Superior temporal gyrus (tissue), 1 donor: ENCODE results near the gene ACTL6A.
"Not testable (repeated sequence)": the region's sequence is repeated elsewhere in the genome, so short reads cannot be mapped to it uniquely, and the experiment has no call there.

ENCODE experiments used
- DNase-seq: peaks from one replicate; pipeline ENCODE4 v3.0.0-alpha.2; 2016; ENCODE audit errors: extremely low spot score

Gene ACTL6A

DNA sequence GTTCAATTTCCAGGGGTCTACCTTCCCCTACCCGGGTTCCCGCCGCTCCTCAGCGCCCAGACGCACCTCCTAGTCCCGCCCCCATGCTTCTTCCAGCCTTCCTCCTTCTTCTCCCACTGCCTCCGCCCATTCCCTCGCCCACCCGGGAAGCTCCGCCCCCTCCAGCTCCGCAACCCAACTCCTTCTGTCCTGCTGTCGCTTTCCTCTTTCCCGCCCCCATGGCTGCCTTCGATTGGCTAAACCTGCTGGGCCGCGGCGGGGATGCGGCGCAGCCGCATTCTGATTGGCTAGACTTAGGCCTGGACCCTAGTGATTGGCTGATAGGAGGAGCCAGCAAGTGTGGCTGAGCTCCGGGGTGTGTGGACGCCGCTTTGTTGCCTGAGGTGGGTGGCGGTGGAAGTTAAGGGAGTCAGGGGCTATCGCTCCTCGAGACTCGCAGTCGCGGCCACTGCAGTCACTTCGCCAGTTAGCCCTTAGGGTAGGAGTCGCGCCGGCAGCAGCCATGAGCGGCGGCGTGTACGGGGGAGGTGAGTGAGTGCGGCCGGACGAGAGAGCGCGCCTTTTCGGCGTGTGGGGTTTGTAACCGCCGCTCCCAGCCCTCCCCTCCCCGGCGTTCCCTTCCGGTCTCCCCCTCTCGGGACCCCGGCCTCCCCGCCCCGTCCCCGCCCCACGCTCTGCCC, at the start of gene ACTL6A:
Gene ACTL6A, plus strand, starts transcription at position 336 of the 680 bp plus-strand sequence. Its CDS starts 167 bp downstream, at position 503.
- DNase-seq: peak; percentile 99

DNA sequence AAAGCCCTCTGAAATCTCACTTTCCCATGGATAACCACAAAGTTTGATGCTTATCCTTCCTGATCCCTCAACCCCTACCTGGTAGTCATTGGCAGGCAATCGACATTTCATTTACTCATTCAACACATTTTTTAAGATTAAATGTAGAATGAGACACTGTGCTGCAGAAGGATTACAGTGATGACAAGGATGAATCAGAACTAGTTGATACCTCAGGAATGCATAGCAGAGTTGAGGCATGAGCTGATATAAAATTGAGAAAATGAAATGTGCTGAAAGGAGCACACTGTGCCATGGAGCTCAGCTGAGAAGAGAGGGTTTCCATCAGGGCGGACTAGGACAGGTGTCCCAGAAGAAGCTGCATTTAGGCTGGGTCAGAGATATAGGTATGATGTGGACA, 48.9 kb upstream of the ACTL6A start:
- DNase-seq: no peak

DNA sequence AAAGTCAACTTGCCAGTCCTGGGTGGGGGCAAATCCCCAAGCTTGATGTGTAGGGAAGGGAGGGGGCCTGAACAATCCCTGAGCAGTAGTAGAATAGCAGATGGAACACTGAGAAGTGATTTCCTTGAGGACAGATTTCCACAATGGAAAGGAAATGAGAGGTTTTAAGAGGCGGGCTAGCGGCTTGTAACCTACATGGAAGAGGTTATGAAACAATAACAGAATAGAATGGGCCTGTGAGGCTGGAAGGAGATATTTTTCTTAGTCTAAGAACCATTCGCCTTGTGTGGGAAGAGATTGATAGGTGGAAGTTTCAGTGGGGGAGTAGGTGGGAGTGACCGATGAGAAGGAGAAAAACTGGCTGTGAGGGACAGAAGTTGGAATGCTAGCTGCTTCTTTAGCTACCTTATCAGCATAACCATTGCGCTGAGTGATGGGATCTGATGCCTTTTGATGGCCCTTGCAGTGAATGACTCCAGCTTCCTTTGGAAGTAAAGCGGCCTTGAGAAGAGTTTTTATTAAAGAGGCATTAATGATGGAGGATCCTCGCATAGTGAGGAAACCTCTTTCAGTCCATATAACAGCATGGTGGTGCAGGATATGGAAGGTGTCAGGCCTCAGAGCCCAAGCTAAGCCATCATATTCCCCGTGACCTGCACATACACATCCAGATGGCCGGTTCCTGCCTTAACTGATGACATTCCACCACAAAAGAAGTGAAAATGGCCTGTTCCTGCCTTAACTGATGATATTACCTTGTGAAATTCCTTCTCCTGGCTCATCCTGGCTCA, 46.1 kb upstream of the ACTL6A start:
- DNase-seq: not testable (repeated sequence)

DNA sequence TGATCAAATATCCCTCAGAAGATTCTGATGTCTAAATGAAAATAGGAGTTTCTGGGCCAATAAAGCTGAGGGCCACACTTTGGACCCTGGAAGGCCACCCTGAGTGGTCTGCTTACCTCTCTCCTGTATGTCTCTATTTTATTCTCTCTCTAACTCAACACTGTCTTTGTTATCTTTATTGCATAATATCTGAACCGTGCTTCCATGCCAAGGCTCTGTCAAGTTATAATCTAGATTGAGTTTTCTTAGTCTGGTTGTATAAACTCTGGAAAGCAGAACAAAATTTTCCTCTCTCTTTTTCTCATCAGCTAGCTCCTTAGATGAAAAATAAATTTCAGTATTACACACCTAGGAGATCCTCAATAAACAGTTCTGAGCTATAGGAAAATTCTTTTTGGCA, 36.2 kb upstream of the ACTL6A start:
- DNase-seq: no peak

DNA sequence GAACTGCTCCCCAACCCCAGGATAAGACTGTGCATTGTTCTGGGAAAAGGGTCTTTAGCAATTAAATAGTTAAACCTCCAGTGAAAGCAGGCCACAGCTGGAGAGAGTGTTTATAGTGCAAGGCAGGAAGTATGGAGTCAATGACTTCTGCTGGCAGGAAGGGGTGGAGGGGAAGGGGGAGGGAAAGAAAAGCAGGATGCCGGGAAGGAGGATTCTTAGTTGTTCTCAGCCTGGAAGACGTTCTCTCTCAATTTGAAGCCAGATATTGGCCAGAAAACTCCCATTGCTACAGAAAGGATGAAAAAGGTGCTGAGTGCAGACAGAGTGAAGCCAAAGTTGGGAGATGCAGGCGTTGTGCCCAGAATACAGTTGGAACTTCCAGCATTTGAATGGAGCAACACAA, 35.7 kb upstream of the ACTL6A start:
- DNase-seq: peak; percentile 16

DNA sequence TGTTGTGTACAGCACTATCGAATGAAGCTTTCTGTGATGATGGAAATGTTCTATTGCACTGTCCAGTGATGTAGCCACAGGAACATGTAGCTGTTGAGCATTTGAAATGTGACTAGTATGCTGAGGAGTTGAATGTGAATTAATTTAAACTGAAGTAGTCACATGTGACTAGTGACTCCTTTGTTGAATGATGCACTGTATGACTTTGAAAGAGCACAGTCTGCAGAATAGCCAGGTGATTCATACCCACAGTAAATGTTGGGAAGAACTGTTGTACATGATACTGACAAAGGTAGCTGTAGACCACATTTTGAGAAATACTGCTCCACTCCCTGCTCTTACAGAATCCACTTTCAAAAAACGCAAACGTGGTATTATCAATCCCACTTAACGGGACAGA, 34.0 kb upstream of the ACTL6A start:
- no peak for DNase-seq

DNA sequence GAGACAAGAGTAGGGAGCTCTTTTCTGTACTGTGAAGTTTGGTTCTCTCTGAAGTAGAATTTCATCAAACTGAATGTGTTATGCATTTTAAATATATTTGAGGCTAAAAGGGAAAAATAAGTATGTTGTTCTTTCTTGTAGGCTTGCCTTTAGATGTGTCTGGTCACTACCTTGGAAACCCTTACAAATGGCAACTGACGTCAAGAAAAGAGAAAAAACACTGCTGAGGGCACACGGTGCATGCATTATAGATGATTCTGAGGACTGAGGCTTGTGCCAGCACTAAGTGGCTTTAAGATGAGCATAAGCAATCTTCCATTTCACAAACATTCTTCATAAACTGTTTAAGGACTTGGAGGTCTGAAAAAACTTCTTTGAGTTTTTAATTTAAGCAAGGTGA, 31.1 kb upstream of the ACTL6A start:
- no peak for DNase-seq

DNA sequence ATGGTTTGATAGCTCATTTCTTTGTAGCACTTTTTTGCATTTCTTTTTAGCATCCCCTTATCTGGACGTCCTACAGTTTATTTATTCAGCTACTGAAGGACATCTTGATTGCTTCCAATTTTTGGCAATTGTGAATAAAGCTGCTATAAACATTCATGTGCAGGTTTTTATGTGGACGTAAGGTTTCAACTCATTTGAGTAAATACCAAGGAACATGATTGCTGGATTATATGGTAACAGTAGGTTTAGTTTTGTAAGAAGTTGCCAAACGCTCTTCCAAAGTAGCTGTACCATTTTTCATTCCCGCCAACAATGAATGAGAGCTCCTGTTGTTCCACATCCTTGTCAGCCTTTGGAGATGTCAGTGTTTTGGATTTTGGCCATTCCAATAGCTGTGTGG, 29.5 kb upstream of the ACTL6A start:
- DNase-seq: no peak

DNA sequence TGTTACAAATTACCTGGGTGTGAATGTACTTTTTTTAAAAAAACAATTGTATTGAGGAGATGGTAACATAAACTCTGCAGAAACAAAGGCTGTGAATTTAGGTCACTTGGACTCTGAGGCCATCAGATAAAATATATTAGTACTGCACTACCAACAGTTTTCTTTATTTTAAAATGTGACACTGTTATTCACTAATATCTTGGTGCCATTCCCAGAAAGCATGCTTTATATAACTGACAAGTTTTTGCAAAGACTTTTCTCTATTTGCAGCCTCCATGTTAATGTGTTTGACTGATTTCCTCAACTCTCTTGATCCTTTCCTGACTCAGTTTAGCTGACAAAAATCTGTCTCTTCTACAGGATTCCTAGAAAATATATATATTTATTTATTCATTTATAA, 26.5 kb upstream of the ACTL6A start:
- DNase-seq: no peak

DNA sequence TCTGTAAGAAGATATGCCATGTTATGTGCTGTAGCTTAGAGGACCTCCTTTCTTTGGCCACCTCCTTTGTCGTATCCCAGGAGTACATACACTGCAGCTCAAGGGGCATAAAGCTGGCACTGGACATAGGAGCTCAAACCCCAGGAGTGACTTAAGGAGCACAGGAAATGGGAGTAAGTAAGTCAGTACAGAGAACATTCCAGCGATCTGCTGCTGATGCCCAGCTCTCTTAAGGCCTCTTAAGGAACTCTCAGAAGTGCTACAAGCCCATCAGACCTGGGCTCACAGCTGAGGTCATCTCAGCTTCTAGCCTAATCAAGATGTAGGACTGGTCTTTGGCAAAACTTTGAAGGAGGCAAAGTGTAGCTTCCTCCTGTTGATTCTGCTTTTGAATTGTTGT, 21.6 kb upstream of the ACTL6A start:
- DNase-seq: no peak

DNA sequence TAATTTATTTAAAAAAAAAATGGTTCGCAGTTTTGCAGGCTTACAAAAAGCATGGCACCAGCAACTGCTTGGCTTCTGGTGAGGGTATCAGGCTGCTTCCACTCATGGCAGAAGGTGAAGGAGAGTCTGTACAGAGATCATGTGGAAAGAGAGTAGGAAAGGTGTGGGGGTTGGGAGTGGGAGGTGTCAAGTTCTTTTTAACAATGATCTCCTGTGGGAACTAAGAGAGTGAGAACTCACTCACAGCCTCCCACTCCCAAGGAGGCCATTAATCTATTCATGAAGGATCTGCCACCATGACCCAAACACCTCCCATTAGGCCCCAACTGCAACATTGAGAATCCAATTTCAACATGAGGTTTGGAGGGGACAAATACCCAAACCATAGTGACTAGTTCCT, 21.1 kb upstream of the ACTL6A start:
- no peak for DNase-seq

DNA sequence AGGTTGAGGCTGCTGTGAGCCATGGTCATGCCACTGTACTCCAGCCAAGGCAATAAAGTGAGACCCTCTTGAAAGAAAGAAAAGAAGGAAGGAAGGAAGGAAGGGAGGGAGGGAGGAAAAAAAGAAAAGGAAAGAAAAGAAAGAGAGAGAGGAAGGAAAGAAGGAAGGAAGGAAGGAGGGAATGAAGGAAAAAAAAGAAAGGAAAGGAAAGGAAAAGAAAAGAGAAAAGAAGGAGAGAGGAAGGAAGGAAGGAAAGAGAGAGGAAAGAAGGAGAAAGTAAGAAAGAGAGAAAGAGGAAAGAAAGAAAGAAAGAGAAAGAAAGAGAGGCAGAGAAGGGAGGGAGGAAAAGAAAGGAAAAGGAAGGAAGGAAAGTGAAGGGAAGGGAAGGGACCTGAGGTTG, 20.4 kb upstream of the ACTL6A start:
- DNase-seq: no peak

DNA sequence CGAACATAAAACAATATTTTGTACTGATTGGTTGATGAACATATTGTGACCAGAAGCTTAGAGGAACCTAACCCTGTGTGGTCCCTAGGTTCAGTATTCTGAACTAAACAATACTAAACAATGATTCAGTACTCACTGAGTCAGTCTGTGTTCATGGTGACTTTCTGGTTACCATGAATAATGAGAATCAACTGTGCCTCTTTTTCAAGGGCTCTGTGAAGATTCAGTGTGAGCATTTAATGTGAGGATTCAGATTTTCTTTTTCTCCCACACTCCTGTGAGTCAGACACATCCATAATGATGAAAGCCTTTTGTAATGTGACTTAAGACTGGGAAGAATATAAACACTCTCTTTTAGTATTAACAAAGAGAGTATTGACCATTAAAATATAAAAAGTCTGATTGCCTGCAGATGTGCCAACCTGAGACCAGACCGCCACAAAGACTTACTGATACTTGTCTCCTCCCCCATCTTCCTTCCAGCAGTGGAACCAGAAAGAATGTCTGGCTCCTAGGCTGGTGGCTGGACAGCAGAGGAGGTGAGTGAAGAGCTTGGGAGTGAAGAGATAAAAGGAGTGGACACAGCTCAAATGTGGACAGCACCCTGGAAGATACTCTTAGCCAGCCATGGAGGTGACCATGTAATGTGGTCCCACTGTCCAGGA, 17.6 kb upstream of the ACTL6A start:
- DNase-seq: no peak

DNA sequence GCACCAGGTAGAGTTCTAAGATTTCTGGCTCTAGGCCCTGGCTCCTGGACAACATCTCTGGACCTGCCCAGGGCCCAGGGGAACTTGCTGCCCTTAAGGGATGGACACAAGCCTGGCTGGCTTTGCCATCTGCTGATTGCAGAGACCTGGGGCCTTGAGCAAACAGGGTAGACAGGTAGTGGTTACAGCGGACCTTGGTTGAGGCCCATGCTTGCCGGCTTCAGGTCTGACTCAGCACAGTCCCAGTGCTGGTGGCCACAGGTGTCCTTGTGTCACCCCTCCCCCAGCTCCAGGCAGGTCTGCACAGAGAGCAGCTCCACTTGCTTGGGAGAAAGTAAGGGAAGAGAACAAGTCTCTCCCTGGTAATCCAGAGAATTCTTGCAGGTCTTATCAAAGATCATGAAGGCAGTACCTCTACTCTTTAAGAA, 15.9 kb upstream of the ACTL6A start:
- no peak for DNase-seq

DNA sequence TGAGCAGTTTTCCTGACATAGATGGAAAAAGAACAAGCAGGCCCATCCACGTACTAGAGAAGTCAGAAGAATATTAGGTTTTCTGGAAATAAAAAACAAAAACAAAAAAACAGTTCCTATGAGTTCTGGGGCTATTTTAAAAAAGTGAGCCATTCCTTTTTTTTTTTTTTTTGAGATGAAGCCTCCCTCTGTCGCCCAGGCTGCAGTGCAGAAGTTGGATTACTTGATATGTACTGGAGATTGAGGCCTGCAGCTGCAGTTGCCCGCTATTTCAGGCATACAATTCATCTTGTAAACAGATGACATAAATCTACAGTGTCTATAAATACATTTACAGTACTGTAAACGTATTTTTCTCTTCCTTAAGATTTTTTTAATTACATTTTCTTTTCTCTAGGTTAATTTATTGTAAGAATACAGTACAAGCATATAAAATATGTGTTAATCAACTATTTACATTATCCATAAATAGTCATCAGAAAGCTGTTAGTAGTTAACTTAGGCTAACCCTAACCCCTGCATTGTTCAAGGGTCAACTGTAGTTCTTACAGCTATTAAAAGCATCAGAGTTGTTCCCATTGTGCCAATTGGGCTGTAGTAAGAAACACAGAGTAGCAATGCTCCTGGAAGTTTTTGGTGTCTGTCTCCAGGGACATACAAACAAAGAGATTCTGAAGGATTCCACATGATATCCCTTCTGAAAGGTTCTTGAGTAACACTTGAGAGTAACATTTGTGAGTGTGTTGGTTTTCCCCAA, 11.2 kb upstream of the ACTL6A start:
- no peak for DNase-seq

DNA sequence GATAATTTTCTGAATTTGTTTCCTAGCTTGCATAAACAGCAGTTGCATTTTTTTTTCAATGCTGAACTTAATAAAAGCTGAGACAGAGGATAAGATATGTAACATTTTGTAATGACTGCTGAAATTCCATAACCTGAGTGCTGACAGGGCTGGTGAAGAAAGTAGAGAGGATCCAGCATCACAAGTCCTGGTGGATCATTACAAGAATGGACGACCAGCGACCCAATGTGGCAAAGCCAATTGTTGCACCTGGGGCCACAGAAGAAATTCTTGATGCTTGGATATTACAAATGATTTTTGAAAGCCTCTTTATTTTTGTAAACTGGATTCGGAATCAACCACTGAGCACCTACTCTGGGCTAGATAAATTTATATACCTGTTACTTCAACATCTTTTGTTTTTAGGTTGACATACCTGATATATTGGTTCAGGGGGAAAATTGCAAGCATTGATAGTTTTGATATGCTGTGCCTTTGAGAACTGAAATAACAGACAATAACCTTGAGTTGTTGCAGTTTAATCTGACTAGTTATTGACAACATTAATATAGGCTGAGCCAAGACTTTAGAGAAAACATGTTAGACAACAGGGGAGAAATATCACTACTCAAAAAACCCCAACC, 3.9 kb upstream of the ACTL6A start:
- DNase-seq: peak; percentile 86

DNA sequence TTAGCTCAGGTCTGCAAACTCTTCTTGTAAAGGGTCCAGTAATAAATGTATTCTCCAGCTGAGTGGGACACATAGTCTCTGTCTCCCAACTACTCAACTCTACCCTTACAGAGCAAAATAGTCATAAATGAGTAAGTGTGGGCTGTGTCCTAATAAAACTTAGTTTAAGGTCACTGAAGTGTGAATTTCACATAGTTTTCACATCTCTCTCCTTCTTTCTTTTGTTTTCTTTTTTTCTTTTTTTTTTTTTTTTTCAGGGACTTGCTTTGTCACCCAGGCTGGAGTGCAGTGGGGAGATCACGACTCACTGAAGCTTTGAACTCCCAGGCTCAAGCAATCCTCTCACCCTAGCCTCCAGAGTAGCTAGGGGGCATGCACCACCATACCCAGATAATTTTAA, 1.9 kb upstream of the ACTL6A start:
- no peak for DNase-seq

DNA sequence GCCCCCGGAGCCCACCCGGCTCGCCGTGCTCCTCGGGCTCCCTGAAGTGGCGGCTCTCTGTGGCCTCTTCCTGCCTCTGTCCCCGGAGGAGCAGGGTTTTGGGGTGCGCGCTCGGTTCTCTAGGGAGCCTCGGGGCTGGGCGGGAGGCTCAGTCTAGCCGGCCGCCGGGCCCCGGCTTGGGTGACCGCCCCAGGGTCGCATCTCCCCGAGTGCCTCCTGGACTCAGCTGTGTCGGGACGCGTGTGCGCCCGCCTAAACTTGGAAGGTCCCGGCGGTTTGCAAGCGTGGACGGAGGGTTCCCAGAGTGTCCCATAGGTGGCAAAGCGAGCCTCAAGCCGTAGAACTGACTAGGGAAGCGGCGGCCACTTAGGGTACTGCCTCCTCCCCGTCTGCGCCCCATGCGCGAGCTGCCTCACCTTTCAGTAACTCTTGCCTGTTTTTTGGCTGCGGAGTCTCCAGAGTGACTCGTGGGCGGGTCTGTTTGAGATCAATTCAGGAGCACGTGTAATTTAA, 601 bp downstream of the ACTL6A start:
- DNase-seq: no peak

DNA sequence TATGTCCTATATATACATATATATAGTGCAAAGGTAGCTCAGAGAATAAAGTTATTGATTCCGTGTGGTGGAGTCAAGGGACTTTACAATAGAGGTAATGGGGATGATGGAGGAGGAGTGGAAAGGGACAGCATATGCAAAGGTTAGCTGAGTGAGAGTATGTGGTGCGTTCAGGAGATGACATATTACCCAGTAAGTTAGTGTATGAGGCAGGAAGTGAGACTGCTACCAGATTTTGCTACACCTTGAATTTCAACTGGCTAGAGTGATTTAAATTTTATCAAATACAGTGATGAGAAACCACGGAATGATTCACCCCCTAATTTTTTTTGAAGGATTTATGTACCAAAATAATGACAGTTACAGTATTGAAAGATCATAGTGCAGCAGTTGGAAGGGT, 2.8 kb downstream of the ACTL6A start:
- no peak for DNase-seq

DNA sequence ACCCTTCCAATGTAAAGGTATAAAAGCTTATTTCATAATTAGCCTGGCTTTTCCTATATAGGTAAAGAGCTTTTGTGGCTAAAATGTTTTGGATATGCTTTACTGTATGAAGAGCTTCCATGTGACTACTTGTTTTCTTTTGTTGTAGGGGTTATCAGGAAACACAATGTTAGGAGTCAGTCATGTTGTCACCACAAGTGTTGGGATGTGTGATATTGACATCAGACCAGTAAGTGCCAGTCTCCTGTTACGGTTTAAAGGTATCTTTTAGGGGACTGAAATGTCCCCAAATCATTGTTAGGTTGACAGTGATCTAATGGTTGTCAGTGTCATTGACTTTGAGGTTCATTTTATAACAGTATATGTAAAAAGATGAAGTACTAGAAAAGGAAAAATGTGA, 18.3 kb downstream of the ACTL6A start:
- DNase-seq: no peak

DNA sequence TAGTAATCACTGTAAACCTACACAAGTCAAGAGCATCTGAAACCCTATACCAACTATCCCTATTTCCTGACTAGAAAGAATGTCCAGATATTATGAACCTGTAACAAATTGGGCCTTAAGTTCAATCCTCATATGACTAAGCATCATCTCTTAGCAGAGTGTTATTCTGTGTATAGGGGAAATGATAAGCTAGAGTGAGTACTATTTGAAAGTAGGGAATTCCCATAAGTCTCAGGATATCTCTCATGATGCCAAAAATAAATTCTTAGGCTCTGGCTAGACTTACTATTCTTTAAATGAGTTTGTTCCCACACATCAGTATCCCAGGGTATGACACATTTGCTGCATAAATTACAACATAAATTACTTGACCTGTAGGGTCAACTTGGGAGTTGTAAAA, 26.4 kb downstream of the ACTL6A start:
- no peak for DNase-seq
